GM18868 (cell line): ENCODE measurements around the gene MMADHC.
"Not testable (repeated sequence)": the region's sequence is repeated elsewhere in the genome, so short reads cannot be mapped to it uniquely, and the experiment has no call there.

Experiments
- ATAC-seq: cut with Tn5 transposase; IDR thresholded peaks from one replicate; pipeline ENCODE4 v1.9.1; 2021; ENCODE audit warnings: mild to moderate bottlenecking, moderate library complexity; ENCODE audit not compliant: unreplicated experiment

The MMADHC gene

GRCh38 chr2:149595056-149595963 is 7.7 kb upstream of the MMADHC start:
- ATAC-seq = no peak

GRCh38 chr2:149594411-149594810 is 6.8 kb upstream of the MMADHC start:
- ATAC-seq = no peak

GRCh38 chr2:149587950-149588487 is 444 bp upstream of the MMADHC start:
- ATAC-seq = peak; percentile 26

- ATAC-seq = no peak
These were observed 716 bp downstream of the MMADHC start for GRCh38 chr2:149586898-149587219.

- ATAC-seq = no peak
These were observed 1.5 kb downstream of the MMADHC start for GRCh38 chr2:149586063-149586462.

- ATAC-seq = no peak
These were observed 2.2 kb downstream of the MMADHC start for GRCh38 chr2:149585166-149585885.

- no peak for ATAC-seq
These were observed 7.3 kb downstream of the MMADHC start for GRCh38 chr2:149579972-149580882.

- no peak for ATAC-seq
These were observed 10.3 kb downstream of the MMADHC start for GRCh38 chr2:149577269-149577668.

GRCh38 chr2:149575752-149576151 is 11.8 kb downstream of the MMADHC start:
- no peak for ATAC-seq

- ATAC-seq = no peak
These were observed 12.3 kb downstream of the MMADHC start for GRCh38 chr2:149575277-149575676.

GRCh38 chr2:149573760-149574159 is 13.8 kb downstream of the MMADHC start:
- ATAC-seq = no peak

- ATAC-seq = no peak
These were observed 15.2 kb downstream of the MMADHC start for GRCh38 chr2:149572102-149572953.

GRCh38 chr2:149568138-149568537 is 19.4 kb downstream of the MMADHC start:
- no peak for ATAC-seq

- no peak for ATAC-seq
These were observed 20.9 kb downstream of the MMADHC start for GRCh38 chr2:149566652-149567051.

GRCh38 chr2:149565625-149566024 is 21.9 kb downstream of the MMADHC start:
- ATAC-seq = not testable (repeated sequence)

- ATAC-seq = no peak
These were observed 22.6 kb downstream of the MMADHC start for GRCh38 chr2:149564983-149565382.

- ATAC-seq = no peak
These were observed 23.5 kb downstream of the MMADHC start for GRCh38 chr2:149564097-149564496.

- peak; percentile 91 for ATAC-seq
These were observed 25.3 kb downstream of the MMADHC start for GRCh38 chr2:149562324-149562723.

- ATAC-seq = peak; percentile 20
These were observed 26.2 kb downstream of the MMADHC start for GRCh38 chr2:149561309-149561926.
